GM10266 (cell line): ENCODE data around the gene PCDHGA8.
"Not testable (repeated sequence)": the region's sequence is repeated elsewhere in the genome, so short reads cannot be mapped to it uniquely, and the experiment has no call there.

Experiments
- DNase-seq: peaks from one replicate; pipeline ENCODE4 v3.0.0; 2012; ENCODE audit errors: extremely low spot score
- CTCF ChIP-seq: IDR thresholded peaks from 2 replicates; pipeline ENCODE4 v1.5.1; 2012; ENCODE audit warnings: mild to moderate bottlenecking, low read depth; ENCODE audit not compliant: control insufficient read depth, insufficient read depth; ENCODE audit errors: missing control alignments

Gene PCDHGA8

GRCh38 chr5:141422742-141423291 is 30.4 kb downstream of the PCDHGA8 start:
- TF ChIP-seq CTCF, result no peak
- DNase-seq, result no peak

GRCh38 chr5:141427783-141428426 is 35.5 kb downstream of the PCDHGA8 start:
- TF ChIP-seq CTCF, result no peak
- DNase-seq, result no peak

GRCh38 chr5:141430332-141431113 is 38.1 kb downstream of the PCDHGA8 start, which contains the start of gene PCDHGA12:
PCDHGA12 (plus strand) TSS chr5:141430507; CDS start chr5:141430760, 253 bp downstream.
- TF ChIP-seq CTCF, result peak; percentile 20
- DNase-seq, result peak; percentile 81

GRCh38 chr5:141431286-141431685 is 38.9 kb downstream of the PCDHGA8 start:
- DNase-seq, result no peak
- no peak for TF ChIP-seq CTCF

- not testable (repeated sequence) for DNase-seq
Measured at GRCh38 chr5:141432308-141432707, 39.9 kb downstream of the PCDHGA8 start.

GRCh38 chr5:141432726-141433125 is 40.3 kb downstream of the PCDHGA8 start:
- not testable (repeated sequence) for DNase-seq

GRCh38 chr5:141434006-141434405 is 41.6 kb downstream of the PCDHGA8 start:
- no peak for TF ChIP-seq CTCF
- no peak for DNase-seq

- TF ChIP-seq CTCF, result no peak
- DNase-seq, result no peak
Measured at GRCh38 chr5:141437221-141437620, 44.8 kb downstream of the PCDHGA8 start.
